GM13977 (cell line): Measurements from ENCODE around the gene AHCY.
"Not testable (repeated sequence)": the region's sequence is repeated elsewhere in the genome, so short reads cannot be mapped to it uniquely, and the experiment has no call there.

Experiments
- DNase-seq: peaks from one replicate; pipeline ENCODE4 v3.0.0; 2012; ENCODE audit warnings: low spot score
- in situ Hi-C: fragments of 300-500 bp; cut with MboI; formaldehyde crosslinking; loops from one replicate; pipeline ENCODE4 v1.12.0; 2022; ENCODE audit warnings: low sequenced_read_pairs, low pct_unique_long_range_greater_than_20kb, mixed read lengths, inconsistent platforms; ENCODE audit not compliant: unreplicated experiment
- TF ChIP-seq, protein P1 (sequence below): IDR thresholded peaks from 2 replicates; pipeline ENCODE4 v1.5.1; 2012; ENCODE audit warnings: mild to moderate bottlenecking, control low read depth; ENCODE audit not compliant: insufficient read depth; ENCODE audit errors: extremely low read depth, missing control alignments

AHCY gene

DNA sequence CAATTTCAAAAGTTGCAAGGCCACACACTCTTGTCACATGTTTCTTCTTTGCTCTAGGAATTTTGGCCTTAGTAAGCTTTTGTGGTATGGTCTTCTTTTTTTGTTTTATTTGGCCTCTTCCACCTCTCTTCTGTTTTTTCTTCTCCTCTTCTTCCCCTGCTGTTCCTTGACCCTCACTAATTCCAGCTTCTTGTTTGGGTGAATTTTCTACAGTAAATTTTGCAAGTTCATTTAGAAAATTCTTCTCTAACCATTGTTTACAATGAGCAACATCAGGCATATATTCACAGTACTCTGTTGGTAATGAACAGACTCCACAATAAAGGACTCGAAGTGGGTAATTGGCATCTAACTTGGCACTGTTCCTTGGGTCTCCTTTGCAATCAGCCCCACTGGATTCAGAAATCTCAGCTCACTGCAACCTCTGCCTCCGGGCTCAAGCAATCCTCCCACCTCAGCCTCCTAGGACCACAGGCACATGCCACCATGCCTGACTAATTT lies 57.0 kb downstream of the AHCY start:
- DNase-seq = no peak
- TF ChIP-seq, protein P1, sequence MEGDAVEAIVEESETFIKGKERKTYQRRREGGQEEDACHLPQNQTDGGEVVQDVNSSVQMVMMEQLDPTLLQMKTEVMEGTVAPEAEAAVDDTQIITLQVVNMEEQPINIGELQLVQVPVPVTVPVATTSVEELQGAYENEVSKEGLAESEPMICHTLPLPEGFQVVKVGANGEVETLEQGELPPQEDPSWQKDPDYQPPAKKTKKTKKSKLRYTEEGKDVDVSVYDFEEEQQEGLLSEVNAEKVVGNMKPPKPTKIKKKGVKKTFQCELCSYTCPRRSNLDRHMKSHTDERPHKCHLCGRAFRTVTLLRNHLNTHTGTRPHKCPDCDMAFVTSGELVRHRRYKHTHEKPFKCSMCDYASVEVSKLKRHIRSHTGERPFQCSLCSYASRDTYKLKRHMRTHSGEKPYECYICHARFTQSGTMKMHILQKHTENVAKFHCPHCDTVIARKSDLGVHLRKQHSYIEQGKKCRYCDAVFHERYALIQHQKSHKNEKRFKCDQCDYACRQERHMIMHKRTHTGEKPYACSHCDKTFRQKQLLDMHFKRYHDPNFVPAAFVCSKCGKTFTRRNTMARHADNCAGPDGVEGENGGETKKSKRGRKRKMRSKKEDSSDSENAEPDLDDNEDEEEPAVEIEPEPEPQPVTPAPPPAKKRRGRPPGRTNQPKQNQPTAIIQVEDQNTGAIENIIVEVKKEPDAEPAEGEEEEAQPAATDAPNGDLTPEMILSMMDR = no peak
- in situ Hi-C loops = no loop called here

DNA sequence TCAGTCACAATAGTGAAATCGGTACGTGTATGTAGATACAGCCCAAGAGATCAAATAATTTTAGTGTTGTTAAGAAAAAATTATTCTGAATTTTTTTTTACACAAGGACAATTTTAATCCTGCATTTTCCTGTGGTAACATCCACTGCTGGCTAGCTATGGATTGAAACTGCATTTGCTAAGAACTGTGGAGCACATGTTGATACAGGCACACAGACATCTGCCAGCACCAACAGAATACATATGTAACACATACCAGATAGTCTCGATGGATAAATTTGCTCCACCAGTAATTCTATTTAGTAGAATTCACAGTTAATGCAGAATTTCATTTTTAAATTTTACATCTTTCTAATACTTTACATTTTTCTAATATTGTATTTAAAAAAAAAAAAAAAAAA lies 59.8 kb downstream of the AHCY start:
- DNase-seq = no peak
- in situ Hi-C loops = no loop called here

DNA sequence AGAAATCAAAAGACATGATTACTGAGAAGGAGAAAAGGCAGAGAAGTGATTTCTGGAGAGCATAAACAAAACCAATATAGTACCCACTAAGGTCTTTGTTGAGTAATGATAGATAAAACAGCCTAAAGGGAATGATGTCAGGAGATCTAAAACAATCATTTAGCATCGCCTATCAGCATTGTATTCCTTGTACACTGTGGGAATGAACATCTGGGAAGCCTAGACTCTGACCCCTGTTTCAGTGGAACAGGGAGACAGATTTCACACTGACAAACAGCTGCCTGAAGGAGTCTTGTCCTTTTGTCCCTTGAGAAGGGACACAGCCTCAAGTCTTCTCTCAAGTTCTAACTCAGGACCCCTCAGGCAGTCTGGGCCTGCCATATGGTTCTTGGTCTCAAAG lies 60.3 kb downstream of the AHCY start:
- DNase-seq = no peak
- TF ChIP-seq, protein P1 = no peak
- in situ Hi-C loops = no loop called here

More for the DNA sequence above, 59.8 kb downstream of the AHCY start:
- TF ChIP-seq, protein P1 = no peak

DNA sequence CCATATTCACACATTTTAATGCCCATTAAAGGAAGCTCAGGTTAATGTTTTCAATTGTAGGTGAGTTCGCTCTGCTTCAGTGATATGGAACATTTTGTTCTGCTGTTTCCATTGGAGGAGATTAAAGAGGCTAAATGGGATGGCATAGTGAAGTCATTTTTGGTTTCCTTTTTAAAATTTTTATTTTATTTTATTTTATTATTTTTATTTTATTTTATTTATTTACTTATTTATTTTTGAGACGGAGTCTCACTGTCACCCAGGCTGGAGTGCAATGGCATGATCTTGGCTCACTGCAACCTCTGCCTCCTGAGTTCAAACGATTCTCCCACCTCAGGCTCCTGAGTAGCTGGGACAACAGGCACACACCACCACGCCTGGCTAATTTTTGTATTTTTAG lies 61.1 kb downstream of the AHCY start:
- in situ Hi-C loops, DNase-seq: not testable (repeated sequence)

DNA sequence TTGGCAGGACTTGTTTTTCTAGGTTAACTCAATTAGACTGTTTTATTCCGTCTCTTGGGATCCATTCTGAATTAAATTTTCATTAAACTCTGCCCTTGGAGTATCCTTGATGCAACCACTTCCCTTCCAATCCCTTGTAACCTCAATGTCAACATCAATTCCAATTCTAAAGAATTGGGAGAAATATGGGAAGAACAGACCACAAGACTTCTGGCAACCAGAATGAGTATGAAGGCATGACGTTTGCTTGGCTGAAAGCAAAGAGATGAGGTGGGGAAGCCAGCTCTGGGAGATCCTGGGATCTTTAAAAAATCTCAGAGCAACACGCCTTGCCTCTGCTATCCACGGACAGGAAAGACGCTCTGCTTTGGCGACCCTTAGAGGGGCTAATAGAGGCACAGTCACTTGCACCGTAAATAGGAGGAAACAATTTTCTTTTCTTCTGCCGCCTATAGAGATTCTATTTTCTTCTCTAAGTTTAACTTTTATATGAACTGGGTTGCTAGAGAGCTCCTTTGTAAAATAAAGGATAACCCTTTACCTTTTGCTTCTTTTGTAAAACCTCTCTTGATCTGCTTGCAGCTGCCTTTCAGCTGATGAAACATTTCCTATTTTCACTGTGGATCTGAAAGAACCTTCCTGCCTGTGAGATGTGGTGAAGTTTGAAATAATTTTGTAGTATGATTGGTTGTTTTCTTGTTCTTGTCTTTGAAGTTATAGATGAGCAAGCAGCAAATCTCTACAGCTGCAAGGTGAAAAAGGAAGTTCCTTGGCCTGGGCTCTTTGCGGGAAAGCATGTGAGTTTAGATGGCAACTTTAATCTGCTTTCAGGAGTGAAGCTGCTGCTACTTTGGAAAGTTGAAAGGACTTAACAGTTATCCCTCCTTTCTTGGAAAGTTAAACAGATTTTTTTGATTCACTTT lies 62.2 kb downstream of the AHCY start, which contains the start of gene ASIP:
ASIP (plus strand) TSS at position 731 of the 923 bp plus-strand sequence. CDS start 18,952 bp downstream, outside the sequence.
- TF ChIP-seq, protein P1 = no peak
- in situ Hi-C loops = no loop called here

DNA sequence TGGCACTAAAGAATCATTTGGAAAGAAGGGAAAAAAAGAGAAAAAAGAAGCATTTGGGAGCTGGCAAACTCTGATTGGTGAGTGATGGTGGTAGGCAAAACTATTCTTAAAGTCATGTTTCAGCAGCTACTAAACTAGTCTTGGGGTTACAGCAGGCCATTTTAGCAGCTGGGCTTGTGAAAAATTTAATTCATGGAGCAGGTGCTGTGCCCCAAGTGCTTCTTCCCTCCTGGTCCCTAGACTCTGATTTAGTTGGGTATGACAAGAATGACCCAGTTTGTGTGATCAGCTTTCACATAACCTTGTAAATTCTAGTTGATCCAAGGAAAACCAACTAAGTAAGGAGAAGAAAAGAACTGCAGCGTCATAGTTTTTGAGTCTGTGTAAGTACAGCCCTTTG lies 63.0 kb downstream of the AHCY start:
- in situ Hi-C loops = no loop called here
- TF ChIP-seq, protein P1 = no peak
- DNase-seq = no peak

More for the DNA sequence above, 62.2 kb downstream of the AHCY start, which contains the start of gene ASIP:
- no peak for DNase-seq

DNA sequence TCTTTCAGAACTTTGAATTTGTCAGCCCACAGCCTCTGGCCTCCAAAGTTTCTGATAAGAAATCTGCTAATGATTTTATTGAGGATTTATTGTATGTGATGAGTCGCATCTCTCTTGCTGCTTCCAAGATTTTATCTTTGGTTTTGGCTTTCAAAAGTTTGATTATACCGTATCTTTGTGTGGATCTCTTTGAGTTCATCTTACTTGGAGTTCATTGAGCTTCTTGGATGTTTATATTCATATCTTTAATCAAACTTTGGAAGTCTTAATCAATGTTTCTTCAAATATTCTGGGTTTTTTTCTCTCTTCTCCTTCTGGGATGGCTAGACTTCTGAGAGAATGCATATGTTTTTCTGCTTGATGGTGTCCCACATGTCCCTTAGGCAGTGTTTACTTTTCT lies 65.2 kb downstream of the AHCY start:
- no peak for DNase-seq
- in situ Hi-C loops = no loop called here
- TF ChIP-seq, protein P1 = no peak
